CD4-positive, alpha-beta memory T cell (primary cell): ENCODE data around the gene RGL1. TPM values are rescaled to one million over a fixed set of nuclear protein-coding genes. Genes with fewer than 3 reads are reported as not detected.
A peak's percentile ranks its signal among the peaks of the same experiment; 100 is the strongest.

ENCODE experiments used
- CTCF ChIA-PET: fragments of 350-600 bp; sonication (Branson Sonifier 250); formaldehyde crosslinking; loops from one replicate; lab custom pipeline; 2021; ENCODE audit warnings: inconsistent platforms; ENCODE audit not compliant: partially characterized antibody; lab: Charles Lee
- POLR2A ChIA-PET: fragments of 350-600 bp; sonication (Branson Sonifier 250); formaldehyde crosslinking; loops from one replicate; lab custom pipeline; 2021; ENCODE audit not compliant: partially characterized antibody; lab: Charles Lee
- DNase-seq, 5 donors: peaks; one replicate each; pipeline versions ENCODE4 v3.0.0 to v3.0.0-alpha.2; 2020 to 2022; ENCODE audit warnings: mixed read lengths in 1 of 5
- H3K27ac ChIP-seq: one replicate; pipeline ENCODE4 v1.7.0; 2013; ENCODE audit warnings: low read depth, low read length
- H3K27me3 ChIP-seq: 2 replicates; pipeline ENCODE4 v1.7.0; 2013; ENCODE audit warnings: mild to moderate bottlenecking, low read length, moderate library complexity; ENCODE audit not compliant: insufficient read depth
- H3K36me3 ChIP-seq: 2 replicates; pipeline ENCODE4 v1.7.0; 2013; ENCODE audit warnings: mild to moderate bottlenecking, low read length, moderate library complexity; ENCODE audit not compliant: insufficient read depth
- H3K4me1 ChIP-seq: 2 replicates; pipeline ENCODE4 v1.7.0; 2013; ENCODE audit warnings: mild to moderate bottlenecking, low read length, moderate library complexity; ENCODE audit not compliant: insufficient read depth
- H3K4me3 ChIP-seq, 2 donors: one replicate each; pipeline ENCODE4 v1.7.0; 2013; ENCODE audit warnings: low read length in 2 of 2, mild to moderate bottlenecking in 1 of 2
- H3K9me3 ChIP-seq, 2 donors: one replicate each; pipeline ENCODE4 v1.7.0; 2013; ENCODE audit warnings: low read length in 2 of 2, control low read depth in 1 of 2; ENCODE audit not compliant: control insufficient read depth in 1 of 2
- H3K27ac Mint-ChIP-seq, 7 donors: one replicate each; pipeline ENCODE4 v1.8.0; 2020 to 2021; ENCODE audit warnings: mixed read lengths in 7 of 7, mild to moderate bottlenecking in 6 of 7, inconsistent platforms in 3 of 7, moderate library complexity in 3 of 7
- H3K27me3 Mint-ChIP-seq, 2 donors: one replicate each; pipeline ENCODE4 v1.8.0; 2020 to 2021; ENCODE audit warnings: mixed read lengths in 2 of 2
- H3K36me3 Mint-ChIP-seq, 2 donors: one replicate each; pipeline ENCODE4 v1.8.0; 2020 to 2021; ENCODE audit warnings: mixed read lengths in 2 of 2, inconsistent platforms in 1 of 2, mild to moderate bottlenecking in 1 of 2
- H3K4me1 Mint-ChIP-seq, 4 donors: one replicate each; pipeline ENCODE4 v1.8.0; 2020 to 2021; ENCODE audit warnings: mixed read lengths in 4 of 4, mild to moderate bottlenecking in 1 of 4
- H3K4me3 Mint-ChIP-seq, 8 donors: one replicate each; pipeline ENCODE4 v1.8.0; 2020 to 2021; ENCODE audit warnings: mixed read lengths in 8 of 8, mild to moderate bottlenecking in 7 of 8, moderate library complexity in 6 of 8, inconsistent platforms in 3 of 8
- H3K9me3 Mint-ChIP-seq, 8 donors: one replicate each; pipeline ENCODE4 v1.8.0; 2020 to 2021; ENCODE audit warnings: mixed read lengths in 8 of 8, mild to moderate bottlenecking in 5 of 8, inconsistent platforms in 3 of 8, moderate library complexity in 1 of 8
- intact Hi-C: fragments of 100-400 bp; cut with micrococcal nuclease; formaldehyde crosslinking; loops from one replicate; pipeline ENCODE4 v1.15.1; 2023
- polyA plus RNA-seq, 2 donors: library from polyadenylated mRNA; unstranded; fragments of 300-500 nt; fragmentation: Illumina TruSeq; gene quantifications; one replicate each; pipeline ENCODE4 v1.2.3, GENCODE V29; 2021
- total RNA-seq, 2 experiments: library from RNA; stranded (reverse); gene quantifications; one replicate each; pipeline ENCODE4 v1.2.3, GENCODE V29; 2021

The RGL1 gene
- total and polyA plus RNA-seq, 4 experiments from 2014 or later, result 2.3 to 5.3 (median 3.8) TPM

DNA sequence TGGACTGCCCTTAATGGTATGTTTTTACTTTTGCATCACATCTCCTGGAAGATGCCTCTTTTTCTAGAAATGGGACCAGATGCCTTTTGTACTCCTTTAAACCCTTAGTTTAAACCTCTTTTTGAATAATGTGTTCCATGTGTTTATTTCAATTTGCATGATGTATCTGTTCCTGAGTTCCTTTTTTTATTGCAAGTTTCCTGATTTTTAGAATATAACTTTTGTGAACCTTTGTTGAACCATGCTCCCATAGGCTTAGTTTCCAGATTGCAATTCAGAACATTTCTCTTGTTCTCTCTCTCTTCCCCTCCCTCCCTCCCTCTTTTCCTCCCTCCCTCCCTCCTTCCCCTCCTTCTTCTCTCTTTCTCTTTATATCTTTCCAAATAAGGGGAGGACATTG lies 81.9 kb downstream of the RGL1 start:
- peaks cover 0 to 11% of the 10 kb centered on the region in 2 donors for H3K36me3 Mint-ChIP-seq
- POLR2A ChIA-PET, result no interaction called here
- H3K27me3 Mint-ChIP-seq, result peaks cover 0 to 1% of the 10 kb centered on the region in 2 donors
- Histone ChIP-seq H3K4me1 (peaks cover 34% of the 10 kb centered on the region), H3K27me3 (no peaks in the 10 kb centered on the region), H3K4me3 (no peak overlapping the region), H3K36me3 (no peaks in the 10 kb centered on the region), H3K27ac (no peak overlapping the region), H3K9me3 (no peaks in the 10 kb centered on the region)
- intact Hi-C loops, result loop anchor here (5.0 kb wide), 1 partner anchor 70 kb away; no protein-coding TSS in a partner anchor
- H3K4me3 Mint-ChIP-seq, result peak overlapping the region in 2 of 8 donors; percentile 56 to 81
- H3K4me1 Mint-ChIP-seq, result peaks cover 35 to 46% (median 41%) of the 10 kb centered on the region in 4 donors
- peak overlapping the region in 2 of 7 donors; percentile 37 to 89 for H3K27ac Mint-ChIP-seq
- CTCF ChIA-PET, result no interaction called here
- H3K9me3 Mint-ChIP-seq, result peaks cover 0 to 2% (median 0%) of the 10 kb centered on the region in 8 donors
- no peak for DNase-seq

DNA sequence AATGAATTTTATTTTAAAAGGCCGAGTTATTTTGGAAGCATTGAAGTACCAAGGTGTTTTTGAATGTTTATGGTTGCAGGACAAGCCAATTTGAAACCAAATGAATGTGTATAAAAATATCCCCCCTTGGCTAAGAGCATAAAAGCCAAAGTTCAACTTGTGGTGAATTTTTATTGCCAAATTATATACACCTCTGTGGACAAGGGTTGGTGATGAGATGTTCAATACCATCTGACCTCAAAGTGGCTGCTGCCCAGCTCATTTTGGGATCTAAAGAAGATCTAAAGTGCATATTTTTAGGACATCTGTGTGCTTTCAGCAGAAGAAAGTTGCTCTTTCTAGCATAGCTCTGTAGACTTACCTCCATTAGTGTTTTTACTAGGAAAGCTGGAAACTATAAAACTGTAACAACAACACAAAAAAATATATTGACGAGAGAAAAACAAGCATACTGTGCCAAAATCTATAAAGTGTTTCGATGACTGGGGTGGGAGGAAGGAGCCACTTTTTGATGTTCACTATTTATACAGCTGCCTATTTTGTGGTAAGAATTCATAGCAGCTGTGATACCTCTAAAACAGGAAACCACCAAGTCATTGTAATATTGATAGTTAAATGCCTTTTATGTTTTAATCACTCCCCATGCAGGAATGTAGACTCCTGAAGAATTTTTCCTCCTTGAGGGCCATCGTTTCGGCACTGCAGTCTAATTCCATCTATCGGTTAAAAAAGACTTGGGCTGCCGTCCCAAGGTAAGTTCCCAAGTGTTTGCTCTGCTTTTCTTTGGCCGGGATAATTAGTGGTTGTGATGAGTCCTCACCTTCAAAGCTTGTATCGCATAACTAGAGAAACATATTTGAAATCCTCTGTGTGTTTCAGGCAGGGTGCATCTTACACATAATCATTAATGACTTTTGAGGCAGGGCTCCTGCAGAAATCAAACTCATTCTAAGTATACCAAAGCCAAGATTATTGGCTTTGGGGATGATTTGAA lies 83.2 kb downstream of the RGL1 start:
- peak in 4 of 5 donors; percentile 33 to 41 (median 40) for DNase-seq
- Mint-ChIP-seq H3K4me3 (peak overlapping the region; percentile 79 to 87 (median 83)), H3K27me3 (no peaks in the 10 kb centered on the region), H3K36me3 (peaks cover 0 to 11% of the 10 kb centered on the region in 2 donors), H3K27ac (peak overlapping the region; percentile 9 to 89 (median 81)), H3K4me1 (peaks cover 35 to 46% (median 41%) of the 10 kb centered on the region in 4 donors), H3K9me3 (peaks cover 0 to 2% (median 0%) of the 10 kb centered on the region in 8 donors)
- peak overlapping the region; percentile 18 for H3K27ac ChIP-seq
- POLR2A ChIA-PET, result interaction anchor here (0.8 to 1.3 kb wide), 4 partner anchors 14 to 46 kb away, joined by 3 to 4 read pairs (median 4); no protein-coding TSS in a partner anchor
- H3K36me3 ChIP-seq, result no peaks in the 10 kb centered on the region
- intact Hi-C loops, result loop anchor here (1.0 to 5.0 kb wide), 3 partner anchors 15 to 69 kb away; no protein-coding TSS in a partner anchor
- H3K4me3 ChIP-seq, result peak overlapping the region in 1 of 2 donors; percentile 20
- H3K9me3 ChIP-seq, result no peaks in the 10 kb centered on the region
- H3K27me3 ChIP-seq, result no peaks in the 10 kb centered on the region
- H3K4me1 ChIP-seq, result peaks cover 34% of the 10 kb centered on the region
- CTCF ChIA-PET, result interaction anchor here (0.9 to 7.2 kb wide), 4 partner anchors 20 to 233 kb away, joined by 3 to 47 read pairs (median 8); no protein-coding TSS in a partner anchor

DNA sequence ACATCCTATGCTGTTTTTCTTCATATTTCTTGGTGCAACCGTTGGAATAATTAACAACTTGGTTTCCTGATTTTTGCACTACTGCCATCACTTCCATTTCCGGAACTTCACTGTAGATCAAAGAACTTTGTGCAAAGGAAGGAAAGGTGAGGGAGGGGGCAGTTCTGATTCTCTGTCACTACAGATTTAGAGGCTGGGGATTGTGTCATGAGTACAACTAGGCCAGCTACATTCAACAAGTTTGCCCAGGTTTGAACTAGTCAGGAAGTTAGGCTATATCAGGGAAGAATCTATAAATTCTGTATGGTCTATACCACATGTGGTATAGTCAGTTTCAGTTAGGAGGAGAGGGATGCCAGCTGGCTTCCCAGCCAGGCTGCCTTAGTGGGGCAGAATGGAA lies 84.2 kb downstream of the RGL1 start:
- peak in 1 of 5 donors; percentile 5 for DNase-seq
- H3K4me3 Mint-ChIP-seq, result peak overlapping the region; percentile 79 to 87 (median 83)
- intact Hi-C loops, result loop anchor here (5.0 kb wide), 1 partner anchor 68 kb away; no protein-coding TSS in a partner anchor

DNA sequence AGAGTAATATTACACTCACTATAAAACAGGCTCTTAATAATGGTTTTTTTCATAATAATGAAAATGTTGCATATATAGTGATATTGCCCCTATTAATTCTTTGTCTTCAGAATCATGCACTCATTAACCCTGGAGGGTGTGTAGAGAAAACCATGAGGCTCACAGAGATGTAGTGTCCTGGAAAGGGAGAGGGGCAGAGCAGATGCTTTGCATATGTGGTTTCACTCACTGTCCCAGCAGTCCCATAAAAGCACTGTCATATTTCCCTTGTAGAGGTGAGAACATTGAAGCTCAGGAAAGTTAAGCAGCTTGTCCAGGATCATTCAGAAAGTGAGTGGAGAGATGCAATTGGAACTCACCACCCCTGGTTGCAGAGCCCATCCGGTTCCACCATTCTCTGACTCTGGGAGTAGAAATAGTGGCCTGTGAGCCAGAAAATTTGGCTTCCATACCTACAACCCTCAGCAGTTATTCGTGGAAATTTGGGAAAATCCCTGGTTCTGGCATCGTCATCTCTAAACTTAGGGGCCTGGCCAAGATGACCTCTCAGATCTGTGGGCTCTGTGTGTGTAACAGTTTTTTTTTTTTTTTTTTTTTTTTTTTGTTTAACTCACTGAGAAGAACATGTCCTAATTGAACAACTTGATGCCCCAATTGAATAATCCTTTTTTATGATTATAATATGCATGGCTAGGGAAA lies 86.4 kb downstream of the RGL1 start:
- CTCF ChIA-PET, result interaction anchor here (1.9 to 7.2 kb wide), 4 partner anchors 17 to 236 kb away, joined by 3 to 47 read pairs (median 10); no protein-coding TSS in a partner anchor
- intact Hi-C loops, result no loop called here

More for the DNA sequence above, 84.2 kb downstream of the RGL1 start:
- Mint-ChIP-seq H3K36me3 (peaks cover 0 to 6% of the 10 kb centered on the region in 2 donors), H3K4me1 (peaks cover 35 to 46% (median 41%) of the 10 kb centered on the region in 4 donors), H3K27ac (peak overlapping the region; percentile 9 to 87 (median 78)), H3K9me3 (peaks cover 0 to 2% (median 0%) of the 10 kb centered on the region in 8 donors), H3K27me3 (no peaks in the 10 kb centered on the region)
- Histone ChIP-seq H3K27me3 (no peaks in the 10 kb centered on the region), H3K36me3 (no peaks in the 10 kb centered on the region), H3K4me1 (peaks cover 34% of the 10 kb centered on the region), H3K27ac (no peak overlapping the region), H3K9me3 (no peaks in the 10 kb centered on the region), H3K4me3 (no peak overlapping the region)
- CTCF ChIA-PET, result interaction anchor here (1.1 to 7.2 kb wide), 5 partner anchors 9 to 234 kb away, joined by 3 to 47 read pairs (median 9); no protein-coding TSS in a partner anchor
- POLR2A ChIA-PET, result interaction anchor here (1.2 to 1.7 kb wide), 3 partner anchors 15 to 46 kb away, joined by 4 to 7 read pairs (median 4); no protein-coding TSS in a partner anchor

DNA sequence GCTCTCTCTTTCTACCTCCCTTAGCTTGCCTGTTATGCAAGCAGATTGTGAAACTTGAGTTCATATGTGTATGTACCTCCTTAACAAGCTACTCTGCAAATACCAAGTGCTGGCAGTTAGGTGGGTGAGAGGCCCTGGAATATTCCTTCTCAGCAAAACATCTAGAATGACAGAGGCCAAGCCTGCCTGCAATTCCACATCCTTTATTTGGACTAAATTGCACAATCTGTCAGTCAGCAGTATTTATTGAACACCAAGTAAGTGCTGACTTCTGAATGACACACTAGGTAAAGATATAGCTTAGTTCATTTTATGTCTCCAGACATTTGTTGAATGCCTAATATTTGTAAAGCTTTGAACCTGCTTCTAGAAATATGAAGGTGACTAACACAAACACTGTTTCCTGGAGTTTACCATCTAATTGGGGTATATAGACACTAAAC lies 87.5 kb downstream of the RGL1 start:
- intact Hi-C loops, result no loop called here
- Histone ChIP-seq H3K4me1 (peaks cover 31% of the 10 kb centered on the region), H3K27ac (no peak overlapping the region), H3K36me3 (no peaks in the 10 kb centered on the region), H3K4me3 (no peak overlapping the region), H3K27me3 (no peaks in the 10 kb centered on the region), H3K9me3 (no peaks in the 10 kb centered on the region)
- ChIA-PET CTCF (interaction anchor here (1.3 to 7.2 kb wide), 3 partner anchors 23 to 330 kb away, joined by 3 to 47 read pairs (median 3); no protein-coding TSS in a partner anchor), POLR2A (no interaction called here)
- Mint-ChIP-seq H3K36me3 (peaks cover 2 to 10% of the 10 kb centered on the region in 2 donors), H3K27me3 (no peaks in the 10 kb centered on the region), H3K4me1 (peaks cover 27 to 33% (median 31%) of the 10 kb centered on the region in 4 donors), H3K4me3 (no peak overlapping the region), H3K27ac (no peak overlapping the region), H3K9me3 (no peaks in the 10 kb centered on the region)
- DNase-seq, result no peak

More for the DNA sequence above, 86.4 kb downstream of the RGL1 start:
- no peak for DNase-seq
- H3K27me3 ChIP-seq, result no peaks in the 10 kb centered on the region
- no peaks in the 10 kb centered on the region for H3K9me3 Mint-ChIP-seq
- H3K4me1 Mint-ChIP-seq, result peaks cover 34 to 42% (median 38%) of the 10 kb centered on the region in 4 donors
- no peak overlapping the region for H3K4me3 ChIP-seq
- POLR2A ChIA-PET, result interaction anchor here (1.0 kb wide), 1 partner anchor 17 kb away, joined by 3 read pairs; no protein-coding TSS in a partner anchor
- peaks cover 2 to 10% of the 10 kb centered on the region in 2 donors for H3K36me3 Mint-ChIP-seq
- H3K36me3 ChIP-seq, result no peaks in the 10 kb centered on the region
- no peak overlapping the region for H3K27ac Mint-ChIP-seq
- no peak overlapping the region for H3K4me3 Mint-ChIP-seq
- no peaks in the 10 kb centered on the region for H3K9me3 ChIP-seq
- no peak overlapping the region for H3K27ac ChIP-seq
- H3K27me3 Mint-ChIP-seq, result no peaks in the 10 kb centered on the region
- H3K4me1 ChIP-seq, result peaks cover 34% of the 10 kb centered on the region

DNA sequence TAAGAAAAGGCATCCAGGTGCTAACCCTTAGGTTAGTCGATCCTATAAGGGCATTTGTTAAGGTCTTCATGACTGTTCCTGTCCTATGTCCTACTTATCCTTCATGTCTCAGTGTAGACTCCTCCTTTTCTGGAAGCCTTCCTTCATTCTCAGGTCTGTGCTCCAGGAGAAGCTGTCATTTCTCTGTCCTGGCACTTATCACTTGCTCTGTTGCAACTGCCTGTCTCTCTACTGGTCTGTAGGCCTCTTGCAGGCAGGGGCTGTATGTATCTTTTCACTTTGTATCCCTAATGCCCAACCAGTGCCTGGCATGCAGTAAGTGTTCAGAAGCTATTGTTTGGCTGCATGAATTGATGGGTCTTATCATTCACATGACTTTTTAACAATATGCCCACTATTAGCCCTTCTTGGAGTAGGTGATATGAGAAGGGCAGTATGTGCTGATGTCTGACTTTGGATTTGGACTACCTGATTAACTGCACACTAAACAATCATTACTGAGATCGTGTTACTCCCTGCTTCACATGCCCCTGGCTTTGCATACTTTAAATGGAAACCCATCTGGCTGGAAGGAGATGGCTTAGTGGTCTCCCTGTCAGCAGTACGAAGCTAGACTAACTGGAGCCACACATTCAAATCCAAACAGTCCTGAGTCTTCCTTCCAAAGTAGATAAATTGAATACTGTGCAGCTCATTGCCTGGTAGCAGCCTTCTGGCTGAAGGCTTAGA lies 88.8 kb downstream of the RGL1 start:
- Histone ChIP-seq H3K27me3 (no peaks in the 10 kb centered on the region), H3K9me3 (no peaks in the 10 kb centered on the region), H3K36me3 (no peaks in the 10 kb centered on the region), H3K4me3 (no peak overlapping the region), H3K4me1 (peaks cover 17% of the 10 kb centered on the region), H3K27ac (no peak overlapping the region)
- Mint-ChIP-seq H3K9me3 (no peaks in the 10 kb centered on the region), H3K27ac (peak overlapping the region in 1 of 7 donors; percentile 27), H3K27me3 (no peaks in the 10 kb centered on the region), H3K4me1 (peaks cover 15 to 20% (median 17%) of the 10 kb centered on the region in 4 donors), H3K36me3 (peaks cover 3 to 15% of the 10 kb centered on the region in 2 donors), H3K4me3 (peak overlapping the region in 1 of 8 donors; percentile 7)
- POLR2A ChIA-PET, result interaction anchor here (1.1 kb wide), 1 partner anchor 59 kb away, joined by 3 read pairs; no protein-coding TSS in a partner anchor
- intact Hi-C loops, result no loop called here
- DNase-seq, result no peak
- CTCF ChIA-PET, result interaction anchor here (0.6 to 7.2 kb wide), 4 partner anchors 22 to 329 kb away, joined by 3 to 47 read pairs (median 3); no protein-coding TSS in a partner anchor
